ENCODE results near the gene ARID1B.

DNA sequence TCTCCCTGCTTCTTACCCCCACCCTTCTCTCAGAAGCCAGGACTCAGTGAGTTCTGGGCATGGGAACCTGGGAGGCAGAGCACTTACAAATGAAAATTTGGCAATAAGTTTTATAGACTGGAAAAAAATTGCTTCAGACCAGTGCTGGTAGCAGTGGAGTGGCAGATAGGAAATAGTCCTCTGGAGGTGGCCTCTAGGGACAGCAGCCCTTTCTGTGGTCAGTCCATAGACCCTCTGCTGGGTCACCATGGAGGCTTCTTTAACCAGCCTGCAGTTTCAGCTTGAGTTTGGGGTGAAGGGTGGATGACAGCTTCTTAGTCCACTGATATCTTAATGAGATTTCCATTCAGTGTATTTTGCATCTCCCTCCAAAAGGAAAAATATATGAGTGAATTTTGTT, 179.1 kb downstream of the ARID1B start:
- TF ChIP-seq, protein P1, sequence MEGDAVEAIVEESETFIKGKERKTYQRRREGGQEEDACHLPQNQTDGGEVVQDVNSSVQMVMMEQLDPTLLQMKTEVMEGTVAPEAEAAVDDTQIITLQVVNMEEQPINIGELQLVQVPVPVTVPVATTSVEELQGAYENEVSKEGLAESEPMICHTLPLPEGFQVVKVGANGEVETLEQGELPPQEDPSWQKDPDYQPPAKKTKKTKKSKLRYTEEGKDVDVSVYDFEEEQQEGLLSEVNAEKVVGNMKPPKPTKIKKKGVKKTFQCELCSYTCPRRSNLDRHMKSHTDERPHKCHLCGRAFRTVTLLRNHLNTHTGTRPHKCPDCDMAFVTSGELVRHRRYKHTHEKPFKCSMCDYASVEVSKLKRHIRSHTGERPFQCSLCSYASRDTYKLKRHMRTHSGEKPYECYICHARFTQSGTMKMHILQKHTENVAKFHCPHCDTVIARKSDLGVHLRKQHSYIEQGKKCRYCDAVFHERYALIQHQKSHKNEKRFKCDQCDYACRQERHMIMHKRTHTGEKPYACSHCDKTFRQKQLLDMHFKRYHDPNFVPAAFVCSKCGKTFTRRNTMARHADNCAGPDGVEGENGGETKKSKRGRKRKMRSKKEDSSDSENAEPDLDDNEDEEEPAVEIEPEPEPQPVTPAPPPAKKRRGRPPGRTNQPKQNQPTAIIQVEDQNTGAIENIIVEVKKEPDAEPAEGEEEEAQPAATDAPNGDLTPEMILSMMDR (IDR thresholded peaks at IDR 0.05 in 8 of 11, conservative IDR thresholded peaks at IDR 0.05 in 3 of 11): no peak
- no peak for TF ChIP-seq POLR2AphosphoS5 (IDR thresholded peaks at IDR 0.05)
